Pancreas (tissue), 10 donors: Measurements from ENCODE around the gene GRK5. TPM values are rescaled to one million over a fixed set of nuclear protein-coding genes. Genes with fewer than 3 reads are reported as not detected.

Experiments used
- ATAC-seq, 4 donors: fragments of 200-7000 bp; cut with Tn5 transposase; one replicate each; pipeline versions ENCODE4 v1.8.0 to v1.9.1; 2020; ENCODE audit warnings: mild to moderate bottlenecking in 4 of 4, moderate library complexity in 4 of 4
- DNase-seq, 6 donors: peaks; one replicate each; pipeline ENCODE4 v3.0.0-alpha.2; 2020
- FAIRE-seq: peaks from 2 replicates; lab custom pipeline; 2012; peaks lifted over from hg19 to GRCh38; lab: Jason Lieb, UNC
- H3K27ac ChIP-seq, 4 donors: fragments of 200-600 bp; sonication (generic); 1 replicate in 3 of 4; 2 replicates in 1 of 4; pipeline versions ENCODE4 v1.5.0 to v1.8.0; 2020
- H3K27me3 ChIP-seq, 4 donors: fragments of 200-600 bp; one replicate each; pipeline ENCODE4 v1.8.0; 2021
- H3K36me3 ChIP-seq, 3 donors: fragments of 200-600 bp; sonication (generic) in 1 of 3; one replicate each; pipeline versions ENCODE4 v1.5.0 to v1.8.0; 2020 to 2021
- H3K4me1 ChIP-seq, 3 donors: fragments of 200-600 bp; one replicate each; pipeline ENCODE4 v1.8.0; 2021
- H3K4me3 ChIP-seq, 4 donors: fragments of 200-600 bp; sonication (generic) in 2 of 4; one replicate each; pipeline versions ENCODE4 v1.5.0 to v1.8.0; 2020 to 2021
- H3K9me3 ChIP-seq, 4 donors: fragments of 200-600 bp; one replicate each; pipeline ENCODE4 v1.8.0; 2021
- CTCF ChIP-seq, 4 donors: fragments of 200-600 bp; sonication (generic) in 3 of 4; IDR thresholded peaks; one replicate each; pipeline versions ENCODE4 v1.5.0 to v1.8.0; 2021; ENCODE audit warnings: antibody characterized with exemption in 4 of 4
- WGBS, 2 donors: extraction: QIAGEN DNeasy Blood & Tissue Kit; methylation state at CpG; one replicate each; pipeline ENCODE4 v1.1.7; 2013; 5-methylcytosine and 5-hydroxymethylcytosine counted together
- intact Hi-C, 3 donors: fragments of 100-400 bp; cut with DNase I; formaldehyde crosslinking; loops; one replicate each; pipeline versions ENCODE4 v1.11.1 to v1.14.2; 2022
- polyA plus RNA-seq, 2 donors: library from polyadenylated mRNA; stranded (reverse); fragments of 200-250 nt; gene quantifications; one replicate each; pipeline ENCODE4 v1.2.3, GENCODE V29; 2013
- total RNA-seq, 6 donors: library from RNA; stranded (reverse); fragmentation: NEBNext Ultra II Directional in 4 of 6; extraction: Animal tissue kit (Norgen Biotek cat#: 25700) in 4 of 6; gene quantifications; one replicate each; pipeline versions ENCODE4 v1.2.1 to v1.2.4, GENCODE V29; 2021 to 2023
- donor health status: healthy with polysubstance abuse.
- donor health status: DM: no; HTN: no; CAD: no; lungs with moderate emphysema.
- donor health status: DM: no; HTN: no; CAD: no.
- donor health status: control.
- donor health status: control.
- donor health status: Bipolar disorder and iron deficiency.
- donor health status: DM: yes; HTN: yes; CAD: no.
- donor health status: DM: no; HTN: no; CAD: no.
- donor health status: DM: no; HTN: no; CAD: no.
- donor health status: DM: yes; HTN: yes; CAD: no.

The GRK5 gene
- total and polyA plus RNA-seq, 8 donors: 1.4 to 6.0 (median 2.5) TPM

DNA sequence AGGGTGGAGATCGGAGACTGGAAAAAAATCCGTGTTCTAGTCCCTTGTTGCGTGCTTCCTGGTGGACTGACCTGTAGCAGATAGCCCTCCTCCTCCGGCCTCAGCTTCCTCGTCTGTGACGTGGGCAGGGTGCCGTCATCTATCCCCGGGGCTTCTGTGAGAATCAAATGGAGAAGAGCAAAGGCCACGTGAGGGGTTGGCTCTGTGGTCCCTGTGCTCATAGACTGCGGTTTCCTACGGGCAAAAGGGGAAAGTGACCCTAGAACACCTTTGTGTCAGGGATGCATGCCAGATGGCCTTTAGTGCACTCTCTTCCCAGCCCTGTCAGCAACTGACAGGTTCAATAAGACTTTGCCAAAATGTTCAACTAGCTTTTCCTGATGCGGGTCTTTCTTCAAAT, 33.7 kb downstream of the GRK5 start:
- WGBS, 2 donors: 86 to 89% methylated on average over 12 of the region's 12 CpGs
- H3K27me3 ChIP-seq: no peaks in the 10 kb centered on the region
- no peaks in the 10 kb centered on the region for H3K9me3 ChIP-seq
- ATAC-seq (no peak), FAIRE-seq (no peak), DNase-seq (no peak)
- no peak overlapping the region for H3K4me3 ChIP-seq
- no peaks in the 10 kb centered on the region for H3K4me1 ChIP-seq
- TF ChIP-seq CTCF (IDR thresholded peaks at IDR 0.05): no peak
- intact Hi-C loops: no loop called here
- no peaks in the 10 kb centered on the region for H3K36me3 ChIP-seq
- no peak overlapping the region for H3K27ac ChIP-seq

- WGBS, 2 donors: 84 to 86% methylated on average over 7 of the region's 7 CpGs
- no peak for DNase-seq
- Histone ChIP-seq H3K9me3 (no peaks in the 10 kb centered on the region), H3K4me3 (no peak overlapping the region), H3K27me3 (no peaks in the 10 kb centered on the region), H3K36me3 (no peaks in the 10 kb centered on the region), H3K27ac (no peak overlapping the region), H3K4me1 (no peaks in the 10 kb centered on the region)
- ATAC-seq: no peak
- no peak for TF ChIP-seq CTCF (IDR thresholded peaks at IDR 0.05)
- FAIRE-seq: no peak
- intact Hi-C loops: no loop called here
Measured at GRCh38 chr10:119242186-119242585, 34.8 kb downstream of the GRK5 start.

- no peaks in the 10 kb centered on the region for H3K4me1 ChIP-seq
- ATAC-seq: no peak
- H3K4me3 ChIP-seq: no peak overlapping the region
- DNase-seq: no peak
- H3K9me3 ChIP-seq: no peaks in the 10 kb centered on the region
- intact Hi-C loops: no loop called here
- no peak for TF ChIP-seq CTCF (IDR thresholded peaks at IDR 0.05)
- 57% methylated on average over 2 of the region's 2 CpGs for WGBS, 2 donors
- no peak for FAIRE-seq
- H3K27me3 ChIP-seq: no peaks in the 10 kb centered on the region
- no peaks in the 10 kb centered on the region for H3K36me3 ChIP-seq
- no peak overlapping the region for H3K27ac ChIP-seq
Measured at GRCh38 chr10:119243488-119243887, 36.1 kb downstream of the GRK5 start.

- Histone ChIP-seq H3K36me3 (no peaks in the 10 kb centered on the region), H3K4me1 (no peaks in the 10 kb centered on the region), H3K4me3 (no peak overlapping the region), H3K27ac (no peak overlapping the region), H3K27me3 (no peaks in the 10 kb centered on the region), H3K9me3 (no peaks in the 10 kb centered on the region)
- FAIRE-seq (no peak), DNase-seq (no peak), ATAC-seq (no peak)
- intact Hi-C loops: no loop called here
- 75 to 93% methylated on average over 1 of the region's 1 CpG for WGBS, 2 donors
- TF ChIP-seq CTCF (IDR thresholded peaks at IDR 0.05): no peak
Measured at GRCh38 chr10:119243967-119244366, 36.6 kb downstream of the GRK5 start.

- WGBS, 2 donors: 93 to 95% methylated on average over 5 of the region's 5 CpGs
- TF ChIP-seq CTCF (IDR thresholded peaks at IDR 0.05): no peak
- Histone ChIP-seq H3K9me3 (no peaks in the 10 kb centered on the region), H3K36me3 (no peaks in the 10 kb centered on the region), H3K27ac (no peak overlapping the region), H3K4me1 (no peaks in the 10 kb centered on the region), H3K4me3 (no peak overlapping the region), H3K27me3 (no peaks in the 10 kb centered on the region)
- no peak for FAIRE-seq
- intact Hi-C loops: no loop called here
- DNase-seq: no peak
- no peak for ATAC-seq
Measured at GRCh38 chr10:119245272-119245671, 37.9 kb downstream of the GRK5 start.
